GM23338 (cell line): ENCODE data around the gene LMO2. TPM values are rescaled to one million over a fixed set of nuclear protein-coding genes. Genes with fewer than 3 reads are reported as not detected.

Experiments used
- ATAC-seq: fragments of 200-7000 bp; cut with Tn5 transposase; 3 replicates; pipeline ENCODE4 v1.9.1; 2020
- DNase-seq: peaks from one replicate; pipeline ENCODE4 v3.0.0-alpha.2; 2015; ENCODE audit warnings: low spot score
- H2AFZ ChIP-seq: fragments of 200-600 bp; sonication (generic); 2 replicates; pipeline ENCODE4 v1.8.0; 2016; ENCODE audit warnings: antibody characterized with exemption, mild to moderate bottlenecking, moderate library complexity
- H3F3A ChIP-seq: fragments of 200-600 bp; sonication (generic); replicated peaks from 2 replicates; pipeline ENCODE4 v1.8.0; 2017; ENCODE audit warnings: antibody characterized with exemption, mixed run types, low read depth
- H3K27ac ChIP-seq: fragments of 200-600 bp; sonication (generic); 2 replicates; pipeline ENCODE4 v1.6.1; 2016; ENCODE audit warnings: low read depth
- H3K27me3 ChIP-seq: fragments of 200-600 bp; sonication (generic); 2 replicates; pipeline ENCODE4 v1.8.0; 2016; ENCODE audit warnings: mild to moderate bottlenecking, mixed run types, moderate library complexity; ENCODE audit not compliant: insufficient read depth
- H3K36me3 ChIP-seq: fragments of 200-600 bp; sonication (generic); 2 replicates; pipeline ENCODE4 v1.8.0; 2016; ENCODE audit warnings: mild to moderate bottlenecking; ENCODE audit not compliant: insufficient read depth
- H3K4me1 ChIP-seq: fragments of 200-600 bp; sonication (generic); 2 replicates; pipeline ENCODE4 v1.8.0; 2016; ENCODE audit warnings: mild to moderate bottlenecking, moderate library complexity; ENCODE audit not compliant: insufficient read depth
- H3K4me2 ChIP-seq: fragments of 200-600 bp; sonication (generic); 2 replicates; pipeline ENCODE4 v1.7.1; 2017; ENCODE audit warnings: mixed run types
- H3K4me3 ChIP-seq: fragments of 200-600 bp; sonication (generic); 2 replicates; pipeline ENCODE4 v1.6.1; 2016; ENCODE audit warnings: mixed run types
- H3K79me2 ChIP-seq: fragments of 200-600 bp; sonication (generic); replicated peaks from 2 replicates; pipeline ENCODE4 v1.8.0; 2017; ENCODE audit warnings: mild to moderate bottlenecking; ENCODE audit not compliant: insufficient read depth
- H3K9me2 ChIP-seq: fragments of 200-600 bp; sonication (generic); 2 replicates; pipeline ENCODE4 v1.8.0; 2017; ENCODE audit not compliant: insufficient read depth
- H4K20me1 ChIP-seq: fragments of 200-600 bp; sonication (generic); replicated peaks from 2 replicates; pipeline ENCODE4 v1.8.0; 2017; ENCODE audit warnings: mild to moderate bottlenecking; ENCODE audit not compliant: insufficient read depth
- H3K27ac Mint-ChIP-seq: 2 replicates; pipeline ENCODE4 v1.8.0; 2020; ENCODE audit warnings: inconsistent platforms, mild to moderate bottlenecking, moderate library complexity, mixed read lengths
- H3K27me3 Mint-ChIP-seq: 3 replicates; pipeline ENCODE4 v1.8.0; 2022; ENCODE audit warnings: low read depth, mild to moderate bottlenecking, moderate library complexity, mixed read lengths, inconsistent platforms; ENCODE audit not compliant: insufficient read depth, poor library complexity
- H3K36me3 Mint-ChIP-seq: 3 replicates; pipeline ENCODE4 v1.8.0; 2021; ENCODE audit warnings: low read depth, mild to moderate bottlenecking, inconsistent platforms, moderate library complexity, mixed read lengths
- H3K4me1 Mint-ChIP-seq: 3 replicates; pipeline ENCODE4 v1.8.0; 2020; ENCODE audit warnings: mild to moderate bottlenecking, inconsistent platforms, mixed read lengths
- H3K4me3 Mint-ChIP-seq: 3 replicates; pipeline ENCODE4 v1.8.0; 2021; ENCODE audit warnings: moderate library complexity, mild to moderate bottlenecking, inconsistent platforms, mixed read lengths
- H3K9me3 Mint-ChIP-seq: 3 replicates; pipeline ENCODE4 v1.8.0; 2020; ENCODE audit warnings: moderate library complexity, mild to moderate bottlenecking, inconsistent platforms, mixed read lengths
- CTCF ChIP-seq, 2 experiments: fragments of 200-600 bp in 1 of 2; sonication (generic) in 1 of 2; conservative IDR thresholded peaks; 2 replicates each; pipeline versions ENCODE4 v1.5.1 to v1.6.1; 2016 to 2017; ENCODE audit warnings: antibody characterized with exemption in 2 of 2, low read depth in 2 of 2, mild to moderate bottlenecking in 2 of 2, moderate library complexity in 1 of 2
- ETS1 ChIP-seq: IDR thresholded peaks from 2 replicates; pipeline ENCODE4 v1.6.1; 2016; ENCODE audit warnings: antibody characterized with exemption
- EZH2 ChIP-seq: fragments of 200-600 bp; sonication (generic); IDR thresholded peaks from one replicate; pipeline ENCODE4 v1.8.0; 2017; ENCODE audit warnings: antibody characterized with exemption, mild to moderate bottlenecking, low read depth; ENCODE audit not compliant: unreplicated experiment
- EZH2phosphoT487 ChIP-seq: fragments of 200-600 bp; sonication (generic); IDR thresholded peaks from one replicate; pipeline ENCODE4 v1.8.1; 2018; ENCODE audit warnings: antibody characterized with exemption; ENCODE audit not compliant: unreplicated experiment
- JUNB ChIP-seq: IDR thresholded peaks from one replicate; pipeline ENCODE4 v1.6.1; 2016; ENCODE audit warnings: antibody characterized with exemption; ENCODE audit not compliant: unreplicated experiment
- NANOG ChIP-seq: IDR thresholded peaks from 2 replicates; pipeline ENCODE4 v1.6.1; 2016; ENCODE audit warnings: antibody characterized with exemption, borderline replicate concordance
- POLR2AphosphoS5 ChIP-seq: IDR thresholded peaks from 2 replicates; pipeline ENCODE4 v1.6.1; 2016; ENCODE audit warnings: antibody characterized with exemption, low read depth
- REST ChIP-seq: IDR thresholded peaks from one replicate; pipeline ENCODE4 v1.6.1; 2018; ENCODE audit warnings: antibody characterized with exemption; ENCODE audit not compliant: unreplicated experiment
- ZNF114 ChIP-seq: fragments of 250-450 bp; sonication (Bioruptor Pico); IDR thresholded peaks from 2 replicates; pipeline ENCODE4 v1.5.0; 2020; ENCODE audit warnings: mild to moderate bottlenecking, moderate library complexity
- ZNF331 ChIP-seq: fragments of 250-450 bp; sonication (Bioruptor Pico); IDR thresholded peaks from 2 replicates; pipeline ENCODE4 v1.5.0; 2020; ENCODE audit warnings: low read depth, mild to moderate bottlenecking, moderate library complexity
- ZNF462 ChIP-seq: fragments of 250-450 bp; sonication (Bioruptor Pico); IDR thresholded peaks from 2 replicates; pipeline ENCODE4 v1.5.0; 2020; ENCODE audit warnings: mild to moderate bottlenecking, moderate library complexity
- polyA plus RNA-seq: library from polyadenylated mRNA; unstranded; fragments of >200 nt; fragmentation: Nextera tagmentation; extraction: Ambion mirVana; gene quantifications from 2 replicates; pipeline ENCODE4 v1.2.1, GENCODE V29; 2016
- total RNA-seq: library from RNA; depleted of rRNA; stranded (reverse); fragments of >200 nt; shearing (Covaris generic); gene quantifications from 2 replicates; pipeline ENCODE4 v1.2.3, GENCODE V29; 2014

The LMO2 gene
- total and polyA plus RNA-seq, 2 experiments from 2014 or later: 1.4 to 3.1 TPM

GRCh38 chr11:33863418-33864172 is 28.3 kb downstream of the LMO2 start (continued):
- no peak for TF ChIP-seq ZNF462
- TF ChIP-seq EZH2: no peak
- TF ChIP-seq ZNF331 (CRISPR knock-in tag): no peak
- TF ChIP-seq POLR2AphosphoS5: no peak

- no peak overlapping the region for H3K4me3 Mint-ChIP-seq
- ATAC-seq (no peak), DNase-seq (no peak)
- no peaks in the 10 kb centered on the region for H3F3A ChIP-seq
- no peak overlapping the region for H3K27ac Mint-ChIP-seq
- H3K4me1 Mint-ChIP-seq: peaks cover 11% of the 10 kb centered on the region
- no peaks in the 10 kb centered on the region for H3K9me3 Mint-ChIP-seq
- H3K79me2 ChIP-seq: no peaks in the 10 kb centered on the region
- H3K9me2 ChIP-seq: no peaks in the 10 kb centered on the region
- no peaks in the 10 kb centered on the region for H3K36me3 ChIP-seq
- H4K20me1 ChIP-seq: no peaks in the 10 kb centered on the region
- H3K27me3 Mint-ChIP-seq: peaks cover 13% of the 10 kb centered on the region
- peaks cover 19% of the 10 kb centered on the region for H3K27me3 ChIP-seq
- TF ChIP-seq NANOG: no peak
- TF ChIP-seq ZNF114 (CRISPR knock-in tag): no peak
- TF ChIP-seq EZH2: no peak
- no peak for TF ChIP-seq JUNB
- TF ChIP-seq EZH2phosphoT487: no peak
- no peak for TF ChIP-seq POLR2AphosphoS5
- no peak for TF ChIP-seq ZNF331 (CRISPR knock-in tag)
- no peak for TF ChIP-seq REST
- no peak for TF ChIP-seq CTCF (conservative IDR thresholded peaks at IDR 0.05; ENCODE audit: low read depth in 2 of 2)
- no peak for TF ChIP-seq ETS1
- H3K4me3 ChIP-seq: no peak overlapping the region
- no peaks in the 10 kb centered on the region for H3K36me3 Mint-ChIP-seq
- no peak overlapping the region; the same call in 1 of the 2 replicates for H2AFZ ChIP-seq
- peaks cover 11% of the 10 kb centered on the region for H3K4me1 ChIP-seq
- H3K4me2 ChIP-seq: no peak overlapping the region
- H3K27ac ChIP-seq: no peak overlapping the region
These were observed 29.8 kb downstream of the LMO2 start for GRCh38 chr11:33861941-33862589.
